ENCODE data around the gene STARD3.

DNA sequence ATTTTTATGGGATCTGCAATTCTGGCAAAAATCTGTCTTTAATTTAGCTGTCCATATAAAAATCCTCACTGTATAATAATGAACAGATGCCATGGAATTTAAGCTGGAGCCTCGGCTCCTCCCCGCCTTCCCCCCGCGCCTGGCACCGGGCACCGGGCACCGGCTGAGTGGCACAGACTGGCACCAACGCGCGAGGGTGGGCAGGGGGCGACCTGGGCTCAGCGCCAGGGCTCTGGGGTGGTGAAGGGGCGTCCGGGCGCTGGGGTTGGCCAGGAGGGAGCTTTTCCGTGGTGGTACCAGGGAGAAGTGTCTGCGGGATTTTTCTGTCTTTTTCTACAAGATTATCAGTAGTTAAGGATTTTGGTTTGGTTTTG, 38.3 kb upstream of the STARD3 start:
- TF ChIP-seq, protein P1, sequence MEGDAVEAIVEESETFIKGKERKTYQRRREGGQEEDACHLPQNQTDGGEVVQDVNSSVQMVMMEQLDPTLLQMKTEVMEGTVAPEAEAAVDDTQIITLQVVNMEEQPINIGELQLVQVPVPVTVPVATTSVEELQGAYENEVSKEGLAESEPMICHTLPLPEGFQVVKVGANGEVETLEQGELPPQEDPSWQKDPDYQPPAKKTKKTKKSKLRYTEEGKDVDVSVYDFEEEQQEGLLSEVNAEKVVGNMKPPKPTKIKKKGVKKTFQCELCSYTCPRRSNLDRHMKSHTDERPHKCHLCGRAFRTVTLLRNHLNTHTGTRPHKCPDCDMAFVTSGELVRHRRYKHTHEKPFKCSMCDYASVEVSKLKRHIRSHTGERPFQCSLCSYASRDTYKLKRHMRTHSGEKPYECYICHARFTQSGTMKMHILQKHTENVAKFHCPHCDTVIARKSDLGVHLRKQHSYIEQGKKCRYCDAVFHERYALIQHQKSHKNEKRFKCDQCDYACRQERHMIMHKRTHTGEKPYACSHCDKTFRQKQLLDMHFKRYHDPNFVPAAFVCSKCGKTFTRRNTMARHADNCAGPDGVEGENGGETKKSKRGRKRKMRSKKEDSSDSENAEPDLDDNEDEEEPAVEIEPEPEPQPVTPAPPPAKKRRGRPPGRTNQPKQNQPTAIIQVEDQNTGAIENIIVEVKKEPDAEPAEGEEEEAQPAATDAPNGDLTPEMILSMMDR (IDR thresholded peaks at IDR 0.05) = no peak
- TF ChIP-seq POLR2AphosphoS5 (IDR thresholded peaks at IDR 0.05) (no peak), POLR2A (IDR thresholded peaks at IDR 0.05) (no peak)

All from sigmoid colon (tissue), 4 donors.